Stomach (tissue), 4 donors: ENCODE results near the gene PRDM2.

Experiments used
- CTCF ChIP-seq, 7 experiments: fragments of 450-650 bp in 4 of 7; fragments of 200-600 bp in 3 of 7; sonication (generic) in 3 of 7; IDR thresholded peaks; one replicate each; pipeline ENCODE4 v1.5.1; 2016 to 2019; ENCODE audit warnings: antibody characterized with exemption in 7 of 7, control low read depth in 2 of 7, mild to moderate bottlenecking in 1 of 7
- EP300 ChIP-seq: sonication (generic); formaldehyde crosslinking; IDR thresholded peaks from one replicate; pipeline ENCODE4 v1.6.1; 2017; ENCODE audit warnings: antibody characterized with exemption
- POLR2A ChIP-seq, 4 donors: fragments of 450-650 bp; IDR thresholded peaks; one replicate each; pipeline ENCODE4 v1.6.1; 2016; ENCODE audit warnings: antibody characterized with exemption in 4 of 4, control low read depth in 2 of 4, mild to moderate bottlenecking in 1 of 4, moderate library complexity in 1 of 4

- TF ChIP-seq CTCF (IDR thresholded peaks at IDR 0.05) (no peak), POLR2A (IDR thresholded peaks at IDR 0.05) (no peak), EP300 (no peak)
Measured at GRCh38 chr1:13663969-13664368, 36.0 kb upstream of the PRDM2 start.
